HCT116 (cell line): ENCODE results near the gene ATP13A4.

Experiments used
- ATF3 ChIP-seq: IDR thresholded peaks from 2 replicates; pipeline ENCODE4 v1.6.1; 2012
- CTCF ChIP-seq, 3 experiments: fragments of 200-600 bp in 1 of 3; sonication (generic) in 1 of 3; IDR thresholded peaks in 2 of 3; conservative IDR thresholded peaks in 1 of 3; 2 replicates each; pipeline ENCODE4 v1.5.1; 2012 to 2017; ENCODE audit warnings: low read depth in 2 of 3, low read length in 2 of 3, antibody characterized with exemption in 1 of 3, borderline replicate concordance in 1 of 3, control low read depth in 1 of 3, mild to moderate bottlenecking in 1 of 3, mixed read lengths in 1 of 3, mixed run types in 1 of 3, moderate library complexity in 1 of 3; ENCODE audit not compliant: insufficient read depth in 1 of 3
- EZH2 ChIP-seq: fragments of 200-600 bp; sonication (generic); IDR thresholded peaks from 2 replicates; pipeline ENCODE4 v1.6.1; 2017; ENCODE audit warnings: antibody characterized with exemption, mixed run types
- POLR2AphosphoS5 ChIP-seq: IDR thresholded peaks from 2 replicates; pipeline ENCODE4 v1.6.1; 2011; ENCODE audit warnings: mild to moderate bottlenecking, low read depth, low read length, moderate library complexity

- TF ChIP-seq CTCF (IDR thresholded peaks at IDR 0.05 in 2 of 3, conservative IDR thresholded peaks at IDR 0.05 in 1 of 3; ENCODE audit: borderline replicate concordance in 1 of 3, insufficient read depth in 1 of 3, low read depth in 2 of 3, low read length in 2 of 3) (no peak), ATF3 (no peak), EZH2 (no peak), POLR2AphosphoS5 (no peak)
Observed at GRCh38 chr3:193400304-193400703, 154.4 kb downstream of the ATP13A4 start.
